ENCODE data around the gene DAGLA. TPM values are rescaled to one million over a fixed set of nuclear protein-coding genes. Genes with fewer than 3 reads are reported as not detected.

DAGLA gene
- total RNA-seq, 1 experiment from 2014 or later, result 3.1 TPM

DNA sequence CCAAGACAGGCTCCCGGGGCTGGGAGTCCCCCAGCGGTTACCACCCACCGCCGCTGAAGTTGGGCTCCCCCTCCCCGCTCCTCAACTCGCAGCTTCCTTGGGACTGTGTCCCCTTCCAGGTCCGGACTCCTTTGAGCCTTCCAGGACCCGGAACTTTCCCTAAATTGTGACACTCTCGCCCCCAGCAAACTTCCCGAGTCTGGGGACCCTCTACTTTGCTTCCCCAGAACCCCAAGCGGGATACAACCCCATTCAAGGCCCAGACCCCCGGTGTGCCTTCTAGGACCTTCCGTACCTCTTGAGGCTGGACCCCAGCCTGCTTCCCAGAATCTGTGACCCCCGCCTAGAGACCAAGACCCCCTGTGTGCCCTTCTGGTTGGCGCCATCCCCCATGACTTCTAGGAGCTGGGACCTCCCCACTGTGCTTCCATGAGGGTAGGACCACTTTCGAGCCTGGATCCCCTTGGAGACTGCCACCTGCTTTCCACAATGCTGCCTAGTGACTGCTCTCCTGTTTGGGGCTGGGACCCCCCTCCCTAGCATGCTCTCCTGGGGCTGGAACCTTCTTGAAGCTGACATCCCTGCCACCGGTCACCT lies 72.8 kb downstream of the DAGLA start:
- DNase-seq (ENCODE audit: low spot score), result no peak
- no peak overlapping the region for H3K27ac Mint-ChIP-seq
- H3K9me3 Mint-ChIP-seq, result no peaks in the 10 kb centered on the region
- H3K27me3 Mint-ChIP-seq (ENCODE audit: low read depth), result peaks cover 37% of the 10 kb centered on the region
- peak overlapping the region; percentile 77 for H3K4me3 Mint-ChIP-seq
- ChIA-PET POLR2A (no interaction called here), CTCF (interaction anchor here (0.6 to 3.5 kb wide), 22 partner anchors 9 to 1163 kb away, joined by 3 to 23 read pairs (median 4); no protein-coding TSS in a partner anchor)
- peak; percentile 14 for ATAC-seq
- H3K4me1 Mint-ChIP-seq, result peaks cover 30% of the 10 kb centered on the region
- no peaks in the 10 kb centered on the region for H3K36me3 Mint-ChIP-seq
- TF ChIP-seq OVOL2 (CRISPR knock-in tag; IDR thresholded peaks at IDR 0.05; ENCODE audit: borderline replicate concordance) (no peak), ZNF671 (CRISPR knock-in tag; IDR thresholded peaks at IDR 0.05) (no peak)
- TF ChIP-seq, protein P1, sequence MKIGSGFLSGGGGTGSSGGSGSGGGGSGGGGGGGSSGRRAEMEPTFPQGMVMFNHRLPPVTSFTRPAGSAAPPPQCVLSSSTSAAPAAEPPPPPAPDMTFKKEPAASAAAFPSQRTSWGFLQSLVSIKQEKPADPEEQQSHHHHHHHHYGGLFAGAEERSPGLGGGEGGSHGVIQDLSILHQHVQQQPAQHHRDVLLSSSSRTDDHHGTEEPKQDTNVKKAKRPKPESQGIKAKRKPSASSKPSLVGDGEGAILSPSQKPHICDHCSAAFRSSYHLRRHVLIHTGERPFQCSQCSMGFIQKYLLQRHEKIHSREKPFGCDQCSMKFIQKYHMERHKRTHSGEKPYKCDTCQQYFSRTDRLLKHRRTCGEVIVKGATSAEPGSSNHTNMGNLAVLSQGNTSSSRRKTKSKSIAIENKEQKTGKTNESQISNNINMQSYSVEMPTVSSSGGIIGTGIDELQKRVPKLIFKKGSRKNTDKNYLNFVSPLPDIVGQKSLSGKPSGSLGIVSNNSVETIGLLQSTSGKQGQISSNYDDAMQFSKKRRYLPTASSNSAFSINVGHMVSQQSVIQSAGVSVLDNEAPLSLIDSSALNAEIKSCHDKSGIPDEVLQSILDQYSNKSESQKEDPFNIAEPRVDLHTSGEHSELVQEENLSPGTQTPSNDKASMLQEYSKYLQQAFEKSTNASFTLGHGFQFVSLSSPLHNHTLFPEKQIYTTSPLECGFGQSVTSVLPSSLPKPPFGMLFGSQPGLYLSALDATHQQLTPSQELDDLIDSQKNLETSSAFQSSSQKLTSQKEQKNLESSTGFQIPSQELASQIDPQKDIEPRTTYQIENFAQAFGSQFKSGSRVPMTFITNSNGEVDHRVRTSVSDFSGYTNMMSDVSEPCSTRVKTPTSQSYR (CRISPR knock-in tag; IDR thresholded peaks at IDR 0.05), result no peak

DNA sequence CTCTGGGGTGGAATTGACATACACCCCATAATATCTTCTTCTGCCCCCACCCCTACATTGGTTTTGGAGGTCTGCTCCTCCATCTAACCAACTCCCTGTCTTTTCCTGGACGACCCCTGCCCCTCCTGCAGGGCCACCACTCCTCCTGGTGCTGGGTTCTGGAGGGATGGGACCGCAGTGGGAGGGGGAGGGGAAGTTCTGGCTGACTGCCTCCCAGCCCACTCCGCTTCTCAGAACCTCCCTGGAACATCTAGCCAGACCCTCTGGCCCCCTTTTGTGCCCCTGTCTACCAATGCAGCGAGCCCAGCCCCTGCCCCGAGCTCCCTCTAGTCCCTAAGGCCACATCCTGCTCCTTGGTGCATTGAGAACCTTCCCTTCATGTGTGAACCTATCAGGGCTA lies 73.5 kb downstream of the DAGLA start:
- H3K27ac Mint-ChIP-seq, result no peak overlapping the region

More for the DNA sequence above, 73.5 kb downstream of the DAGLA start:
- H3K4me1 Mint-ChIP-seq, result peaks cover 30% of the 10 kb centered on the region
- no peaks in the 10 kb centered on the region for H3K36me3 Mint-ChIP-seq
- peak overlapping the region; percentile 77 for H3K4me3 Mint-ChIP-seq
- DNase-seq (ENCODE audit: low spot score) (no peak), ATAC-seq (no peak)
- CTCF ChIA-PET, result interaction anchor here (0.6 to 3.5 kb wide), 18 partner anchors 8 to 1164 kb away, joined by 3 to 23 read pairs (median 4); no protein-coding TSS in a partner anchor
- no peak for TF ChIP-seq TCF7 (CRISPR knock-in tag; IDR thresholded peaks at IDR 0.05; ENCODE audit: low read depth)
- TF ChIP-seq, protein P2, sequence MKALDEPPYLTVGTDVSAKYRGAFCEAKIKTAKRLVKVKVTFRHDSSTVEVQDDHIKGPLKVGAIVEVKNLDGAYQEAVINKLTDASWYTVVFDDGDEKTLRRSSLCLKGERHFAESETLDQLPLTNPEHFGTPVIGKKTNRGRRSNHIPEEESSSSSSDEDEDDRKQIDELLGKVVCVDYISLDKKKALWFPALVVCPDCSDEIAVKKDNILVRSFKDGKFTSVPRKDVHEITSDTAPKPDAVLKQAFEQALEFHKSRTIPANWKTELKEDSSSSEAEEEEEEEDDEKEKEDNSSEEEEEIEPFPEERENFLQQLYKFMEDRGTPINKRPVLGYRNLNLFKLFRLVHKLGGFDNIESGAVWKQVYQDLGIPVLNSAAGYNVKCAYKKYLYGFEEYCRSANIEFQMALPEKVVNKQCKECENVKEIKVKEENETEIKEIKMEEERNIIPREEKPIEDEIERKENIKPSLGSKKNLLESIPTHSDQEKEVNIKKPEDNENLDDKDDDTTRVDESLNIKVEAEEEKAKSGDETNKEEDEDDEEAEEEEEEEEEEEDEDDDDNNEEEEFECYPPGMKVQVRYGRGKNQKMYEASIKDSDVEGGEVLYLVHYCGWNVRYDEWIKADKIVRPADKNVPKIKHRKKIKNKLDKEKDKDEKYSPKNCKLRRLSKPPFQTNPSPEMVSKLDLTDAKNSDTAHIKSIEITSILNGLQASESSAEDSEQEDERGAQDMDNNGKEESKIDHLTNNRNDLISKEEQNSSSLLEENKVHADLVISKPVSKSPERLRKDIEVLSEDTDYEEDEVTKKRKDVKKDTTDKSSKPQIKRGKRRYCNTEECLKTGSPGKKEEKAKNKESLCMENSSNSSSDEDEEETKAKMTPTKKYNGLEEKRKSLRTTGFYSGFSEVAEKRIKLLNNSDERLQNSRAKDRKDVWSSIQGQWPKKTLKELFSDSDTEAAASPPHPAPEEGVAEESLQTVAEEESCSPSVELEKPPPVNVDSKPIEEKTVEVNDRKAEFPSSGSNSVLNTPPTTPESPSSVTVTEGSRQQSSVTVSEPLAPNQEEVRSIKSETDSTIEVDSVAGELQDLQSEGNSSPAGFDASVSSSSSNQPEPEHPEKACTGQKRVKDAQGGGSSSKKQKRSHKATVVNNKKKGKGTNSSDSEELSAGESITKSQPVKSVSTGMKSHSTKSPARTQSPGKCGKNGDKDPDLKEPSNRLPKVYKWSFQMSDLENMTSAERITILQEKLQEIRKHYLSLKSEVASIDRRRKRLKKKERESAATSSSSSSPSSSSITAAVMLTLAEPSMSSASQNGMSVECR (CRISPR knock-in tag; IDR thresholded peaks at IDR 0.05; ENCODE audit: borderline replicate concordance), result no peak
- no peak for TF ChIP-seq ZNF416 (CRISPR knock-in tag; IDR thresholded peaks at IDR 0.05)
- no peak for TF ChIP-seq ZBTB21 (CRISPR knock-in tag; IDR thresholded peaks at IDR 0.05; ENCODE audit: borderline replicate concordance)
- TF ChIP-seq, protein P1 (CRISPR knock-in tag; IDR thresholded peaks at IDR 0.05), result no peak
- TF ChIP-seq KAT7 (CRISPR knock-in tag; IDR thresholded peaks at IDR 0.05; ENCODE audit: borderline replicate concordance), result no peak
- no peak for TF ChIP-seq JUN (CRISPR knock-in tag; IDR thresholded peaks at IDR 0.05)
- TF ChIP-seq, protein P3, sequence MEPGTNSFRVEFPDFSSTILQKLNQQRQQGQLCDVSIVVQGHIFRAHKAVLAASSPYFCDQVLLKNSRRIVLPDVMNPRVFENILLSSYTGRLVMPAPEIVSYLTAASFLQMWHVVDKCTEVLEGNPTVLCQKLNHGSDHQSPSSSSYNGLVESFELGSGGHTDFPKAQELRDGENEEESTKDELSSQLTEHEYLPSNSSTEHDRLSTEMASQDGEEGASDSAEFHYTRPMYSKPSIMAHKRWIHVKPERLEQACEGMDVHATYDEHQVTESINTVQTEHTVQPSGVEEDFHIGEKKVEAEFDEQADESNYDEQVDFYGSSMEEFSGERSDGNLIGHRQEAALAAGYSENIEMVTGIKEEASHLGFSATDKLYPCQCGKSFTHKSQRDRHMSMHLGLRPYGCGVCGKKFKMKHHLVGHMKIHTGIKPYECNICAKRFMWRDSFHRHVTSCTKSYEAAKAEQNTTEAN (CRISPR knock-in tag; IDR thresholded peaks at IDR 0.05), result no peak
- no peak for TF ChIP-seq ATF1 (CRISPR knock-in tag; IDR thresholded peaks at IDR 0.05)
- TF ChIP-seq, protein P4, sequence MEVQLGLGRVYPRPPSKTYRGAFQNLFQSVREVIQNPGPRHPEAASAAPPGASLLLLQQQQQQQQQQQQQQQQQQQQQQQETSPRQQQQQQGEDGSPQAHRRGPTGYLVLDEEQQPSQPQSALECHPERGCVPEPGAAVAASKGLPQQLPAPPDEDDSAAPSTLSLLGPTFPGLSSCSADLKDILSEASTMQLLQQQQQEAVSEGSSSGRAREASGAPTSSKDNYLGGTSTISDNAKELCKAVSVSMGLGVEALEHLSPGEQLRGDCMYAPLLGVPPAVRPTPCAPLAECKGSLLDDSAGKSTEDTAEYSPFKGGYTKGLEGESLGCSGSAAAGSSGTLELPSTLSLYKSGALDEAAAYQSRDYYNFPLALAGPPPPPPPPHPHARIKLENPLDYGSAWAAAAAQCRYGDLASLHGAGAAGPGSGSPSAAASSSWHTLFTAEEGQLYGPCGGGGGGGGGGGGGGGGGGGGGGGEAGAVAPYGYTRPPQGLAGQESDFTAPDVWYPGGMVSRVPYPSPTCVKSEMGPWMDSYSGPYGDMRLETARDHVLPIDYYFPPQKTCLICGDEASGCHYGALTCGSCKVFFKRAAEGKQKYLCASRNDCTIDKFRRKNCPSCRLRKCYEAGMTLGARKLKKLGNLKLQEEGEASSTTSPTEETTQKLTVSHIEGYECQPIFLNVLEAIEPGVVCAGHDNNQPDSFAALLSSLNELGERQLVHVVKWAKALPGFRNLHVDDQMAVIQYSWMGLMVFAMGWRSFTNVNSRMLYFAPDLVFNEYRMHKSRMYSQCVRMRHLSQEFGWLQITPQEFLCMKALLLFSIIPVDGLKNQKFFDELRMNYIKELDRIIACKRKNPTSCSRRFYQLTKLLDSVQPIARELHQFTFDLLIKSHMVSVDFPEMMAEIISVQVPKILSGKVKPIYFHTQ (CRISPR knock-in tag; IDR thresholded peaks at IDR 0.05), result no peak
- TF ChIP-seq, protein P5, sequence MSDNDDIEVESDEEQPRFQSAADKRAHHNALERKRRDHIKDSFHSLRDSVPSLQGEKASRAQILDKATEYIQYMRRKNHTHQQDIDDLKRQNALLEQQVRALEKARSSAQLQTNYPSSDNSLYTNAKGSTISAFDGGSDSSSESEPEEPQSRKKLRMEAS (CRISPR knock-in tag; IDR thresholded peaks at IDR 0.05), result no peak
- TF ChIP-seq IRF2 (CRISPR knock-in tag; IDR thresholded peaks at IDR 0.05; ENCODE audit: borderline replicate concordance, low read depth), result no peak
- no peak for TF ChIP-seq NFATC4 (CRISPR knock-in tag; IDR thresholded peaks at IDR 0.05)
- peaks cover 37% of the 10 kb centered on the region for H3K27me3 Mint-ChIP-seq (ENCODE audit: low read depth)
- no peaks in the 10 kb centered on the region for H3K9me3 Mint-ChIP-seq
- POLR2A ChIA-PET, result no interaction called here

All from WTC11 (cell line).